ENCODE results near the gene FRRS1.

FRRS1 gene

GRCh38 chr1:99673315-99673714, 93.1 kb downstream of the FRRS1 start:
- TF ChIP-seq TAF1 (IDR thresholded peaks at IDR 0.05; ENCODE audit: borderline replicate concordance, low read depth, low read length) (no peak), POLR2AphosphoS5 (IDR thresholded peaks at IDR 0.05; ENCODE audit: low read depth, low read length) (no peak), POLR2A (IDR thresholded peaks at IDR 0.05; ENCODE audit: low read depth, low read length) (no peak)
- no peak for DNase-seq (ENCODE audit: insufficient read length)
- FAIRE-seq: no peak

- TF ChIP-seq POLR2AphosphoS5 (IDR thresholded peaks at IDR 0.05; ENCODE audit: low read depth, low read length): no peak
- TF ChIP-seq POLR2A (IDR thresholded peaks at IDR 0.05; ENCODE audit: low read depth, low read length): no peak
- TF ChIP-seq TAF1 (IDR thresholded peaks at IDR 0.05; ENCODE audit: borderline replicate concordance, low read depth, low read length): no peak
- DNase-seq (ENCODE audit: insufficient read length) (no peak), FAIRE-seq (no peak)
Measured at GRCh38 chr1:99672530-99673213, 93.8 kb downstream of the FRRS1 start.

GRCh38 chr1:99672038-99672437, 94.4 kb downstream of the FRRS1 start:
- TF ChIP-seq TAF1 (IDR thresholded peaks at IDR 0.05; ENCODE audit: borderline replicate concordance, low read depth, low read length) (no peak), POLR2AphosphoS5 (IDR thresholded peaks at IDR 0.05; ENCODE audit: low read depth, low read length) (no peak), POLR2A (IDR thresholded peaks at IDR 0.05; ENCODE audit: low read depth, low read length) (no peak)
- DNase-seq (ENCODE audit: insufficient read length) (no peak), FAIRE-seq (no peak)

GRCh38 chr1:99670583-99670982, 95.9 kb downstream of the FRRS1 start:
- no peak for FAIRE-seq
- TF ChIP-seq TAF1 (IDR thresholded peaks at IDR 0.05; ENCODE audit: borderline replicate concordance, low read depth, low read length) (no peak), POLR2A (IDR thresholded peaks at IDR 0.05; ENCODE audit: low read depth, low read length) (no peak)

GRCh38 chr1:99669821-99670220, 96.6 kb downstream of the FRRS1 start:
- TF ChIP-seq POLR2A (IDR thresholded peaks at IDR 0.05; ENCODE audit: low read depth, low read length): no peak
- TF ChIP-seq TAF1 (IDR thresholded peaks at IDR 0.05; ENCODE audit: borderline replicate concordance, low read depth, low read length): no peak
- DNase-seq (ENCODE audit: insufficient read length): no peak
- FAIRE-seq: no peak

More at GRCh38 chr1:99670583-99670982, 95.9 kb downstream of the FRRS1 start:
- no peak for DNase-seq (ENCODE audit: insufficient read length)

GRCh38 chr1:99669376-99669775, 97.1 kb downstream of the FRRS1 start:
- no peak for TF ChIP-seq POLR2A (IDR thresholded peaks at IDR 0.05; ENCODE audit: low read depth, low read length)
- no peak for TF ChIP-seq TAF1 (IDR thresholded peaks at IDR 0.05; ENCODE audit: borderline replicate concordance, low read depth, low read length)
- no peak for TF ChIP-seq POLR2AphosphoS5 (IDR thresholded peaks at IDR 0.05; ENCODE audit: low read depth, low read length)
- FAIRE-seq (no peak), DNase-seq (ENCODE audit: insufficient read length) (no peak)

GRCh38 chr1:99665212-99665611, 101.2 kb downstream of the FRRS1 start:
- TF ChIP-seq POLR2AphosphoS5 (IDR thresholded peaks at IDR 0.05; ENCODE audit: low read depth, low read length): no peak
- TF ChIP-seq POLR2A (IDR thresholded peaks at IDR 0.05; ENCODE audit: low read depth, low read length): no peak
- FAIRE-seq: no peak
- no peak for DNase-seq (ENCODE audit: insufficient read length)

GRCh38 chr1:99663501-99663900, 102.9 kb downstream of the FRRS1 start:
- no peak for DNase-seq (ENCODE audit: insufficient read length)
- no peak for TF ChIP-seq TAF1 (IDR thresholded peaks at IDR 0.05; ENCODE audit: borderline replicate concordance, low read depth, low read length)
- TF ChIP-seq POLR2AphosphoS5 (IDR thresholded peaks at IDR 0.05; ENCODE audit: low read depth, low read length): no peak
- no peak for TF ChIP-seq POLR2A (IDR thresholded peaks at IDR 0.05; ENCODE audit: low read depth, low read length)
- no peak for FAIRE-seq

DNA sequence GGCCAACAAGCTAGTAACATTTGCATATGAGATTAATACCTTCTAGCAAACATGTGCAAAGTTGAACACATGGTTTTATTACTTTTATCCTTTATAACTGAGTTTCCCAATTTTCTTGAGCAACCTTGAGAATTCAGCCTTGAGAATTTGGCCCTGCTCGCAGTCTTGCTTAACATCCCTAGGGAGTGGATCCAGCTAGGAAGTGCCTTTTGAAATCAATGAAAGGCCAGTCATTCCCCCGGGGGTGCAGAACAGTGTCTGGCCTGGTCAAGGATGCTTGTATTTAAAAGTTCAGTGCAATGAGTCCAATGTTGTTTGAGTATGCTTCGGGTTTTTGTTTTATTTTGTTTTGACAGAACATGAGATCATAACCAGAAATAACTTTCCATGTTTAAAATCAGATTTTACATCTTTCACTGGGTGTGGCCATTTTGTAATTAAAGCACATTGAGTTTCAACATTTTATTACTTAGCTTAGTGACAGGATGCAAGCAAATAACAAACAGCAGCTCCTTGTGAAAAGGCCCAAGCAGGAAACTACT, 103.8 kb downstream of the FRRS1 start:
- DNase-seq (ENCODE audit: insufficient read length): no peak
- FAIRE-seq: no peak
- TF ChIP-seq POLR2AphosphoS5 (IDR thresholded peaks at IDR 0.05; ENCODE audit: low read depth, low read length): no peak
- TF ChIP-seq POLR2A (IDR thresholded peaks at IDR 0.05; ENCODE audit: low read depth, low read length): no peak

DNA sequence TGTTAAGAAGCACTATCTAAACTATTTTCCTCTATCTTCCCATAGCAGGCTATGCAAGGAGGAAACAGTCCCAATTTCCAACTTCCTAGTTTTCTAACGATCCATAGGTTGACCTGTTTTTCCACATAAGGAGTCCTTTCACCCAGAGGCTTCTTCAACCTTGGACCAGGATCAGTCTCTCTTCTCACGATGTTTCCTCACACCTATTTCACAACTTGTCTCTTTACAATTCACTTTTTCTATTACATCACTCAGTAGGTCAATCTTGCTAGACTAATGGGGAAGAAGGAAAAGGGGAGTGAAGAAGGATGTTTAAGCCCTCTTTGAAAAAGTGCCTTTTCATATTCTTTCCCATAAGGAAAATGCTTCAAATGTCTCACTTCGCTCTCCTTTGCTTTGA, 104.7 kb downstream of the FRRS1 start:
- TF ChIP-seq POLR2AphosphoS5 (IDR thresholded peaks at IDR 0.05; ENCODE audit: low read depth, low read length): no peak
- TF ChIP-seq POLR2A (IDR thresholded peaks at IDR 0.05; ENCODE audit: low read depth, low read length): no peak
- TF ChIP-seq TAF1 (IDR thresholded peaks at IDR 0.05; ENCODE audit: borderline replicate concordance, low read depth, low read length): no peak
- FAIRE-seq (no peak), DNase-seq (ENCODE audit: insufficient read length) (no peak)

- FAIRE-seq (no peak), DNase-seq (ENCODE audit: insufficient read length) (no peak)
- TF ChIP-seq POLR2AphosphoS5 (IDR thresholded peaks at IDR 0.05; ENCODE audit: low read depth, low read length) (no peak), TAF1 (IDR thresholded peaks at IDR 0.05; ENCODE audit: borderline replicate concordance, low read depth, low read length) (no peak), POLR2A (IDR thresholded peaks at IDR 0.05; ENCODE audit: low read depth, low read length) (no peak)
Measured at GRCh38 chr1:99660496-99660895, 105.9 kb downstream of the FRRS1 start.

DNA sequence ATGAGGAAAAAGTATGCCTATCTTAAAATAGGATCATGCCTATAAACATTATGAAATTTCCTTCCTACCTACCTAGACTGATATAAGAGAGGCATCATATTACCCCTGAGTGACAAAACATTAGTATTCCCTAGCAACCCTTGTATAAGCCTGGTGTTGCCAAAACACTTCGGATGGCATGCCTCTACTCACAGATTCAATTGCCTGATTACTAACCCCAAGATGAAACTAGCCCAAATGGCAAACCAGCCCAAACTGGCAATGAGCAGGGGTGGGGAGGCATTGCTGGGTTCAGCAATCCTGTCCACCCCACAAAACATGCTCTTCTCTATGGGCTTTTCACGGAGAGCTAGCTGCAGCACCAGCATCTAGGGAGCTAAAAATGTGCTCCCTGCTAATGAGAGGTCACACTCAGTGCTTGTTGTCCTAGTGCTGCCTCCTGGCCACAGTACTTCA, 106.7 kb downstream of the FRRS1 start:
- DNase-seq (ENCODE audit: insufficient read length): no peak
- no peak for TF ChIP-seq TAF1 (IDR thresholded peaks at IDR 0.05; ENCODE audit: borderline replicate concordance, low read depth, low read length)
- TF ChIP-seq POLR2AphosphoS5 (IDR thresholded peaks at IDR 0.05; ENCODE audit: low read depth, low read length): no peak
- TF ChIP-seq POLR2A (IDR thresholded peaks at IDR 0.05; ENCODE audit: low read depth, low read length): no peak

More for the DNA sequence above, 106.7 kb downstream of the FRRS1 start:
- FAIRE-seq: no peak
